RWPE2 (cell line): Measurements from ENCODE around the gene FILIP1.

Experiments used
- ATAC-seq: fragments of 200-7000 bp; cut with Tn5 transposase; 3 replicates; pipeline ENCODE4 v1.9.1; 2021; ENCODE audit warnings: low read depth
- DNase-seq: peaks from one replicate; pipeline ENCODE4 v3.0.0-alpha.2; 2020; ENCODE audit warnings: low spot score
- H3K27ac ChIP-seq: fragments of 450-650 bp; 2 replicates; pipeline ENCODE4 v1.5.1; 2017; ENCODE audit warnings: mild to moderate bottlenecking; ENCODE audit not compliant: poor library complexity, severe bottlenecking
- H3K27me3 ChIP-seq: fragments of 250-450 bp; sonication (Bioruptor Pico); 2 replicates; pipeline ENCODE4 v1.5.1; 2021; ENCODE audit warnings: mild to moderate bottlenecking, moderate library complexity; ENCODE audit not compliant: insufficient read depth, poor library complexity, severe bottlenecking
- H3K36me3 ChIP-seq: fragments of 250-450 bp; sonication (Bioruptor Pico); 2 replicates; pipeline ENCODE4 v1.5.1; 2020; ENCODE audit warnings: low read depth, mild to moderate bottlenecking, moderate library complexity
- H3K4me1 ChIP-seq: fragments of 250-450 bp; sonication (Bioruptor Pico); 2 replicates; pipeline ENCODE4 v1.5.1; 2021; ENCODE audit warnings: mild to moderate bottlenecking, moderate library complexity; ENCODE audit not compliant: insufficient read depth, poor library complexity, severe bottlenecking
- H3K4me3 ChIP-seq: fragments of 250-450 bp; sonication (Bioruptor Pico); 2 replicates; pipeline ENCODE4 v1.5.1; 2021; ENCODE audit warnings: mild to moderate bottlenecking, moderate library complexity; ENCODE audit not compliant: severe bottlenecking
- H3K9me3 ChIP-seq: fragments of 250-450 bp; sonication (Bioruptor Pico); 2 replicates; pipeline ENCODE4 v1.5.1; 2021; ENCODE audit warnings: mild to moderate bottlenecking, moderate library complexity; ENCODE audit not compliant: severe bottlenecking
- CTCF ChIP-seq: fragments of 450-650 bp; IDR thresholded peaks from one replicate; pipeline ENCODE4 v1.5.1; 2017; ENCODE audit warnings: mild to moderate bottlenecking, moderate library complexity; ENCODE audit not compliant: poor library complexity, severe bottlenecking

FILIP1 gene

GRCh38 chr6:75301537-75301936 lies 192.1 kb downstream of the FILIP1 start:
- no peaks in the 10 kb centered on the region for H3K9me3 ChIP-seq
- no peaks in the 10 kb centered on the region for H3K36me3 ChIP-seq
- no peaks in the 10 kb centered on the region for H3K27me3 ChIP-seq
- no peak overlapping the region for H3K4me3 ChIP-seq
- DNase-seq (no peak), ATAC-seq (no peak)
- H3K4me1 ChIP-seq = no peaks in the 10 kb centered on the region
- TF ChIP-seq CTCF = no peak
- no peak overlapping the region for H3K27ac ChIP-seq

- H3K9me3 ChIP-seq = no peaks in the 10 kb centered on the region
- DNase-seq (no peak), ATAC-seq (no peak)
- no peaks in the 10 kb centered on the region for H3K36me3 ChIP-seq
- no peaks in the 10 kb centered on the region for H3K27me3 ChIP-seq
- no peak overlapping the region for H3K27ac ChIP-seq
- TF ChIP-seq CTCF = no peak
- H3K4me1 ChIP-seq = no peaks in the 10 kb centered on the region
- H3K4me3 ChIP-seq = no peak overlapping the region
Observed at GRCh38 chr6:75301088-75301487, 192.5 kb downstream of the FILIP1 start.

GRCh38 chr6:75300531-75300855 lies 193.1 kb downstream of the FILIP1 start:
- Histone ChIP-seq H3K4me3 (no peak overlapping the region), H3K27ac (no peak overlapping the region), H3K9me3 (no peaks in the 10 kb centered on the region), H3K36me3 (no peaks in the 10 kb centered on the region), H3K4me1 (no peaks in the 10 kb centered on the region), H3K27me3 (no peaks in the 10 kb centered on the region)
- no peak for ATAC-seq
- no peak for TF ChIP-seq CTCF
- DNase-seq = no peak

- Histone ChIP-seq H3K4me1 (no peaks in the 10 kb centered on the region), H3K9me3 (no peaks in the 10 kb centered on the region), H3K27me3 (no peaks in the 10 kb centered on the region), H3K27ac (no peak overlapping the region), H3K4me3 (no peak overlapping the region), H3K36me3 (no peaks in the 10 kb centered on the region)
- no peak for DNase-seq
- TF ChIP-seq CTCF = no peak
- ATAC-seq = no peak
Observed at GRCh38 chr6:75299801-75300530, 193.6 kb downstream of the FILIP1 start.
